ENCODE measurements around the gene TRIM13. TPM values are rescaled to one million over a fixed set of nuclear protein-coding genes. Genes with fewer than 3 reads are reported as not detected.
"Not testable (repeated sequence)": the region's sequence is repeated elsewhere in the genome, so short reads cannot be mapped to it uniquely, and the experiment has no call there.

Gene TRIM13
- total RNA-seq, 2 experiments from 2014 or later: 17.7 to 18.1 TPM

DNA sequence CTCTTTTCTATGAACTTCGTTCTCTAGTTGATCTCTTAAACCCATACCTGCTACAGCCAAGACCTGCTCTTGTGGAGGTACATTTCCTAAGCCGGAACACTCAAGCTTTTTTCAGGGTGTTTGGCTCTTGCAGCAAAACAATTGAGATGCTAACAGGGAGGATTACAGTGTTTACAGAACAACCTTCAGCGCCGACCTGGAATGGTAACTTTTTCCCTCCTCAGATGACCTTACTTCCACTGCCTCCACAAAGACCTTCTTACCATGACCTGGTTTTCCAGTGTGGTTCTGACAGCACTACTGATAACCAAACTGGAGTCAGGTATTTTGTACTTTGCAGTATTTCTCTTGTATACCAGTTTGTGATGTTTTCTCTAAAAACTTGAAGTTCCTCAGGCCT, 18.9 kb downstream of the TRIM13 start:
- no peaks in the 10 kb centered on the region for H3K9me3 Mint-ChIP-seq
- DNase-seq: no peak
- H3K27ac Mint-ChIP-seq: no peak overlapping the region
- peaks cover 12% of the 10 kb centered on the region for H3K4me1 Mint-ChIP-seq
- peaks cover 60% of the 10 kb centered on the region for H3K36me3 Mint-ChIP-seq
- H3K4me3 Mint-ChIP-seq: no peak overlapping the region
- no peaks in the 10 kb centered on the region for H3K27me3 Mint-ChIP-seq

DNA sequence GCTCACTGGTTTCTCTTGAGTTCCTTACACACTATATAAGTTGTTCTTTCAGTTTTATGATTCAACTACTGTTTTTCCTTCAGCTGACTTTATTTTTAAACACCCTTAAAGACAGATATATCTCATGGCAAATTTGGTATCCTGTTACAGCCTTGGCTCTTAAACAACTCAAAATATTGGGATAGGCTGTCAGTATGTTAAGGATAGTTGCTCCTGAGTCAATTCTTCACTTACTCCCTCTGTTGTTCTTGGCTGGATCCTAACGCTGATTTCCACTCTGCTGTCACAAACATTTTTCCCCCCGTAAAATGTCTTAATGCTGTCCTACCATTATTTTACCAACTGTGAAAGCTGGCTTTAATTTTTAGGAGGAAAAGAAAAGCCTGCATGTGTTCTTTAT, 19.6 kb downstream of the TRIM13 start:
- H3K4me3 Mint-ChIP-seq: no peak overlapping the region

DNA sequence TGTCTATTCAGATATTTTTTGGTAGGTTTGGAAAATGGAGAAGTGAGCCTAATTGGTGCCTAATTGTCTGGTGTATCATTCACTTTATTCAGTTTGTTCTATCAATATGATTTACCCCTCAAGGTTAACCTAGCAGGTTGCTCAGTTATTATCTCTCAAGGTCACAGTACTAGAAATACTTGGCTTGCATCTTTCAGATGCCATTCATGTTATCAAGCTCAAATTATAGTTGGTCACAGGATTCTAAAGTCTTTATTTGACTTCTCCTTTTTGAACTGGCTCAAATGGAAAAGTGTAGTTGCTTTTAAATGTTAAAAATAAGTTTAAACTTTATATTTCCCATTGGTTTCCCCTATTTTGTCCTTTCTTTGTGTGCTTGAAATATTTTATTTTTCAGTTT, 21.0 kb downstream of the TRIM13 start:
- H3K4me3 Mint-ChIP-seq: no peak overlapping the region
- no peaks in the 10 kb centered on the region for H3K9me3 Mint-ChIP-seq
- H3K4me1 Mint-ChIP-seq: peaks cover 7% of the 10 kb centered on the region
- H3K27me3 Mint-ChIP-seq: no peaks in the 10 kb centered on the region
- DNase-seq: no peak
- H3K36me3 Mint-ChIP-seq: peaks cover 40% of the 10 kb centered on the region
- H3K27ac Mint-ChIP-seq: no peak overlapping the region

More for the DNA sequence above, 19.6 kb downstream of the TRIM13 start:
- peaks cover 53% of the 10 kb centered on the region for H3K36me3 Mint-ChIP-seq
- H3K27me3 Mint-ChIP-seq: no peaks in the 10 kb centered on the region
- H3K9me3 Mint-ChIP-seq: no peaks in the 10 kb centered on the region
- peaks cover 9% of the 10 kb centered on the region for H3K4me1 Mint-ChIP-seq
- no peak for DNase-seq
- H3K27ac Mint-ChIP-seq: no peak overlapping the region

DNA sequence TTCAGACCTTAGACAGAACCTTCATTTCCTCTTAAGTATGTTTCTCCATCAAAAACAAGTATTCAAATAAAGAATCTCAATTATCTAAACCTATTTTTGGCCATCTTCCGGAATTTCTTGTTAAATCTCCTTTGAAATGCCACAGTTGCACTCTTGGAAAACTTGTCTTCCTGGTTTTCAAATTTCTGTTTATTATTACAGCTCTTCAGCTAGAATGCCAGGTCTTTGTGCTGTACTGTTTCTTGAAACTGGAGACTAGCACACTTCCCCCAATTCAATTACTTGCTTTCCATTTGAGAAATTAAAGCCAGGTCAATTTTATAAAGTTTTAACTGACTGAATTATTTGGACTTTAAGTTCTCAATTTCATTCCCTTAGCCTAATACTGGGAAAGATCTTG, 28.6 kb downstream of the TRIM13 start:
- H3K36me3 Mint-ChIP-seq: peaks cover 19% of the 10 kb centered on the region
- peaks cover 4% of the 10 kb centered on the region for H3K4me1 Mint-ChIP-seq
- no peak overlapping the region for H3K27ac Mint-ChIP-seq
- DNase-seq: no peak
- H3K4me3 Mint-ChIP-seq: no peak overlapping the region
- no peaks in the 10 kb centered on the region for H3K27me3 Mint-ChIP-seq
- no peaks in the 10 kb centered on the region for H3K9me3 Mint-ChIP-seq

DNA sequence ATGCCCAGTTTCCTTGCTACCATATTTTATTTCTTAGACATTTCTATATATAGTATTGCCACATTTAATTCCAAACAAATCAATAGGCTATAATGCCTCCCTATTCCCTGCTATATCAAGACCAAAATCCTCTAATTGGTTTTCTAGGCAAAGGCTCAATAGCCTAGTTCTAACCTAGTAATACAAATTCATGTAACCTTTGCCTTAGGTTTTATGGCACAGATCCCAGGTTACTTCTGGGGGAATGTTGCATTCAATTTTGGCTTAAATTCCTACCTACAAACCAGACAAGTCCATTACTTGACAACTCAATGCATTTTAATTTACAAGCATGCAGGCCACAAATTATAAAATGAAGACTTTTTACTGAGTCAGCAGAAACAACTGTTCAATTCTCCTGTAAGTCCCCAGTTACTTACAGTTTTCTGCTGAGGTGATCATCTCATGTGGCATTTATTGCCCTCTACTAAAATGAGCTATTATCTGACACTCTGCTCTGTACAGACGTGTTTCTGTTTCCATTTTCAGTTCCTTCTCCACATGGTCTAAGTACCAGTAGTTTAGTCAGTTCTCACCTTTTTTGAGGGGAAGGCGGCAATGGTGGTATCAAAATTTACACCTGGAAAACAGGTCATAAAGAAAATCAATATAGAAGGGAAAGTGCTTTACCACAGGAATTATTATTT, 30.1 kb downstream of the TRIM13 start:
- DNase-seq: no peak
- Mint-ChIP-seq H3K9me3 (no peaks in the 10 kb centered on the region), H3K27ac (no peak overlapping the region), H3K36me3 (peaks cover 16% of the 10 kb centered on the region), H3K27me3 (no peaks in the 10 kb centered on the region), H3K4me3 (no peak overlapping the region), H3K4me1 (peaks cover 4% of the 10 kb centered on the region)

DNA sequence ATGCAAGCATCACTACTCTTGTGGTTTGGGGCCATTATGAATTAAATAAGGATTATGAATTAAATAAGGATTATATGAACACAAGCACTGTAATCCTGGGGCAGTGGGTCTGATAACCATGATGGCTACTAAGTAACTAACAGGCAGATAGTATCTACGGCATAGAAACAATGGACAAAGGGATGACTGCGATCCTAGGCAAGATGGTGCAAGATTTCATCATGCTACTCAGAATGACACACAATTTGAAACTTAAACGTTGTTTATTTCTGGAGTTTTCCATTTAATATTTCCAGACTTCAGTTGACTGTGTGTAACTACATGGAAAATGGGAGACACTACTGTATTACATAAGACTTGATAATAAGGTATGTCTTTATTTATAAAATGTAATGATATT, 33.5 kb downstream of the TRIM13 start:
- Mint-ChIP-seq H3K4me3 (no peak overlapping the region), H3K27ac (no peak overlapping the region), H3K9me3 (no peaks in the 10 kb centered on the region), H3K4me1 (peaks cover 4% of the 10 kb centered on the region), H3K27me3 (no peaks in the 10 kb centered on the region), H3K36me3 (peaks cover 12% of the 10 kb centered on the region)
- no peak for DNase-seq

DNA sequence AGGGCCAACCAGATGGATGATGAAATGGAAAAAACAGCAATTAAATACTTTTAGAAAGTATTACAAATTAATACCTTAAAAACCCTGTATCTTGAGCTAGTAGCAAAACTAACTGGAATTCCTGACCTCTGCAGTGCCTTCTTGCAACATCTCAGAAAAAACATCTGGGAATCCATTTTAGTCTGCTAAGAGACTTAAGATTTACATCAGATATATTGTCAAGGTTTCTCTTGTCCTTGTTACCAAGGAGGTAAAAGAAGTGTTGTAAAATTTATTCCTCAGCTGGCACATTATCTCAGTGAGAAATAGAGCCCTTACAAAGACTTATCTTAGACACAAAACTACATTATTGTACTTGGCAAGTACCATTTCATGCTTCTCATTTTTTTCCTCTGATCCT, 36.9 kb downstream of the TRIM13 start:
- Mint-ChIP-seq H3K4me3 (no peak overlapping the region), H3K36me3 (no peaks in the 10 kb centered on the region), H3K9me3 (no peaks in the 10 kb centered on the region), H3K4me1 (peaks cover 5% of the 10 kb centered on the region), H3K27ac (no peak overlapping the region), H3K27me3 (no peaks in the 10 kb centered on the region)
- no peak for DNase-seq

DNA sequence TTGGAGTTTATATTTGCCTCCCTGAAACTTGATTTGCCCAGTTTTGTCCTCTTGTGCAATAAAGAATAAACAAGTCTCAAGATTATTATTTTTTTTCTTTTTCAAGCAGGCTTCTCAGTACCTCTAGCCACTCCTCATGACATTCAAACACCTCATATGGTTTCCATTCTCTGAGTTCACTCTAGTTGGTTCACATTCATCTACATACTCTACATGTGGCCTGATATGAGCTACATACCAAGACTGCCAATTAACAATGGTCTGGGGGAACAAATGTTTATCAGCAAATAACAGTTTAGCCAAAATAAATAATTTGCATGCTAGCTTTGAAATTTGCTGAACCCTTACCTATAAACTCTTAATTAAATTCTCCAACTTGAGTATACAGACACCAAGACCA, 40.9 kb downstream of the TRIM13 start:
- H3K27ac Mint-ChIP-seq: no peak overlapping the region

DNA sequence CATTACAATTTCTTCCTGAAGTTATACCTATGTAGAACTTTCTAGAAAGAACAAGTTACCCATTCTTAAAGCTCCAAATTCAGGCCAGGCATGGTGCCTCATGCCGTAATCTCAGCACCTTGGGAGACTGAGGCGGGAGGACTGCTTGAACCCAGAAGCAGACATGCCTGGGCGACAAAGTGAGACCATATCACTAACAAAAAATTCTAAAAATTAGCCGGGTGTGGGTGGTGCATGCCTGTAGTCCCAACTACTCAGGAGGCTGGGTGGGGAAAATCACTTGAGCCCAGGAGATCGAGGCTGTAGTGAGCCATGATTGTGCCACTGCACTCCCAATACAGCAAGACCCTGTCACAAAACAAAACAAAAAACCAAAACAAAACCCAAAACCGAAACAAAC, 41.4 kb downstream of the TRIM13 start:
- Mint-ChIP-seq H3K9me3 (no peaks in the 10 kb centered on the region), H3K27me3 (no peaks in the 10 kb centered on the region), H3K36me3 (peaks cover 10% of the 10 kb centered on the region), H3K4me3 (no peak overlapping the region), H3K4me1 (peaks cover 2% of the 10 kb centered on the region), H3K27ac (no peak overlapping the region)
- DNase-seq: no peak

More for the DNA sequence above, 40.9 kb downstream of the TRIM13 start:
- DNase-seq: no peak
- Mint-ChIP-seq H3K4me1 (peaks cover 2% of the 10 kb centered on the region), H3K9me3 (no peaks in the 10 kb centered on the region), H3K4me3 (no peak overlapping the region), H3K27me3 (no peaks in the 10 kb centered on the region), H3K36me3 (peaks cover 7% of the 10 kb centered on the region)

DNA sequence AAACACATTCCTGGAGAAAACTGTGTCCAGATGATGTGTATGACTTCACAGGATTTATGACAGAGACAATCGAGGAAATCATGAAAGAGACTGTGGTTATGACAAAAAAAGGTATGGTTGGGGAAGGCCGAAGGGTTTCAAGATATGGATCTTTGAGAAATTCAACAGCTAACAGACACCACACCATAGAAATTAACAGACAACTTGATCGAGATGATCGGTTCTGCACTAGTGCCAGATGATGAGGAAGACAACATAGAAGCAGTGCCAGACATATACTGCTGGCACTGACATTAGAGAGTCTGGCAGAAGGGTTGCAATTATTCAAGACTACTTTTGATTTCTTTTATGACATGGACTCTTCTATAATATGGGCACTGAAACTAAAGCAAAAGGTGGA, 55.6 kb downstream of the TRIM13 start:
- peaks cover 38% of the 10 kb centered on the region for H3K36me3 Mint-ChIP-seq
- no peaks in the 10 kb centered on the region for H3K27me3 Mint-ChIP-seq
- DNase-seq: no peak
- no peak overlapping the region for H3K27ac Mint-ChIP-seq
- H3K4me3 Mint-ChIP-seq: no peak overlapping the region
- H3K4me1 Mint-ChIP-seq: peaks cover 10% of the 10 kb centered on the region
- H3K9me3 Mint-ChIP-seq: peaks cover 1% of the 10 kb centered on the region

DNA sequence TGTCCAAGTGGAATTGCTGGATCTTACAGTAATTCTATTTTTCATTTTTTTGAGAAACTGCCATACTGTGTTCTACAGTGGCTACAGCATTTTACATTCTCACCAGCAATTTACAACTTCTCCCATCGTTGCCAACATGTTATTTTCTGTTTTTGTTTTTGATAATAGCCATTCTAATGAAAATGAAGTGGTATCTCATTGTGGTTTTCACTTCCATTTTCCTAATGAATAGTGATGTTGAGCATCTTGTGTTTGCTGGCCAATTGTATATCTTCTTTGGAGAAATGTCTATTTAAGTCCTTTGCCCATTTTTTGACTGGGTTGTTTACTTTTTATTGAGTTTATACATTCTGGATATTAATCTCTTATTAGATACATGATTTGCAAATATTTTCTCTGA, 57.0 kb downstream of the TRIM13 start:
- Mint-ChIP-seq H3K9me3 (peaks cover 1% of the 10 kb centered on the region), H3K27me3 (no peaks in the 10 kb centered on the region), H3K4me3 (no peak overlapping the region), H3K4me1 (peaks cover 10% of the 10 kb centered on the region), H3K36me3 (peaks cover 46% of the 10 kb centered on the region), H3K27ac (no peak overlapping the region)
- no peak for DNase-seq

DNA sequence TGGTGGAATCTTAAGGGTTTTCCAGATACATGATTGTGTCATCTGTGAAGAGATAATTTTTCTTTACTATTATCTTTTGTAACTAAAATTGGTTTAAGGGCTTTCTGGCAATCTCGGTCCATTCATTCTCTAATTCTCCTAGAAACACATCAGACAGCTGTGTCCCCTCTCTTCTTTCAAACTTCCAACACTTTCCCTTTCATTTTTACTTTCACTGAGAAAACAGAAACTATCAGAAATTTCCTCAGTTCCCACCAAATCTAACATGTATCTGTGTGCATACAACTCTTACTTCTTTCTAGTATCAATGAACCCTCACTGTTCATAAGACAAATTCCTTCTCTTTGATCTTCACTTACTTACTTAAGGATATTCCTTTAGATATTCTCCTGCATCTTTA, 58.6 kb downstream of the TRIM13 start:
- Mint-ChIP-seq H3K9me3 (peaks cover 1% of the 10 kb centered on the region), H3K27me3 (no peaks in the 10 kb centered on the region), H3K36me3 (peaks cover 52% of the 10 kb centered on the region), H3K4me1 (peaks cover 10% of the 10 kb centered on the region), H3K4me3 (no peak overlapping the region), H3K27ac (no peak overlapping the region)
- DNase-seq: no peak

DNA sequence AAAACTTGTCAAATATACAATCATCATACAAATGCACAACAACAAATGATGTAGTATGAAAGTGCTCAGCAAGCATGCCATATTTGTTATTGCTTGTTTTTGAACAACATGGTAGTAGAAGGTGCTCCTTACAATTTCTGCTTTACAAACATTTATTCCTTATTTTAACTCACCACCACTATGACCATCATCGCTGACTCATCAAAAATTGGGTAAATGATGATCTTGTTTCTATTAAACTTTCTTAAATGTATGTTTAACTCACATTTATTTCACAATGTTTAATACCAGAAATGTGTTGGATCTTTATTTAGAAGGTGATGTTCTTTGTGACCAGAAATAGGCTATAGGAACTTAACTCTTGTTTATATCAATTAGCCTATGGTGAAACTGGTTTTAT, 63.9 kb downstream of the TRIM13 start:
- Mint-ChIP-seq H3K9me3 (no peaks in the 10 kb centered on the region), H3K27ac (no peak overlapping the region), H3K27me3 (no peaks in the 10 kb centered on the region), H3K4me1 (peaks cover 6% of the 10 kb centered on the region), H3K36me3 (peaks cover 26% of the 10 kb centered on the region), H3K4me3 (no peak overlapping the region)
- DNase-seq: no peak

DNA sequence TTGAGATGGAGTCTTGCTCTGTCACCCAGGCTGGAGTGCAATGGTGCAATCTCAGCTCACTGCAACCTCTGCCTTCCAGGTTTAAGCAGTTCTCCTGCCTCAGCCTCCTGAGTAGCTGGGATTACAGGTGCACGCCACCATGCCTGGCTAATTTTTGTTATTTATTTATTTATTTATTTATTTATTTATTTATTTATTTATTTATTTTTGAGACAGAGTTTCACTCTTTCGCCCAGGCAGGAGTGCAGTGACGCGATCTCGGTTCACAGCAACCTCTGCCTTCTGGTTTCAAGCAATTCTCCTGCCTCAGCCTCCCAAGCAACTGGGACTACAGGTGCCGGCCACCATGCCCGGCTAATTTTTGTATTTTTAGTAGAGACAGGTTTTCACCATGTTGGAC, 65.5 kb downstream of the TRIM13 start:
- H3K9me3 Mint-ChIP-seq, H3K4me1 Mint-ChIP-seq, H3K27me3 Mint-ChIP-seq, H3K27ac Mint-ChIP-seq, H3K4me3 Mint-ChIP-seq, DNase-seq: not testable (repeated sequence)
- H3K36me3 Mint-ChIP-seq: peaks cover 28% of the 10 kb centered on the region

DNA sequence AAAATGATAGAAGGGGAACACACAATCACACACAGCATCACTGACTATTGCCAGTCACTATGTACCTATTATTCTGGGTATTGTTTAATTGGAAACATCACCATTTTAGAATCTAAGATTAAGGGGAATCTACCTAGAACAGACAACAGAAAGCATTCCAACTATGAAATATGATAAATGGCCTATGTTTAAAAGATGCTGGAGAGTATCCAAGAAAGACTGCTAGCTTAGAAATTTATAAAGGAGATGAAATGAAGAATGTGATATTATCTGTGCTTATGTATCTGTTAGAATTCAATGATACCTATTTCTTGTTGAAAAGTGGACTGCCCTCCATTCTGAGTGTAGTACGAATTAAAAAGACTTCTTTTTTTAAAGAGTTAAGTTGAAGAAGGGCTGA, 68.9 kb downstream of the TRIM13 start:
- Mint-ChIP-seq H3K9me3 (no peaks in the 10 kb centered on the region), H3K4me1 (no peaks in the 10 kb centered on the region), H3K4me3 (no peak overlapping the region), H3K27ac (no peak overlapping the region), H3K36me3 (peaks cover 25% of the 10 kb centered on the region), H3K27me3 (no peaks in the 10 kb centered on the region)
- DNase-seq: no peak

Measured in activated naive CD8-positive, alpha-beta T cell treated with anti-CD3 and anti-CD28 coated beads for 36 hours (primary cell).